ENCODE data around the gene RAD51B.
"Not testable (repeated sequence)": the region's sequence is repeated elsewhere in the genome, so short reads cannot be mapped to it uniquely, and the experiment has no call there.

The RAD51B gene

GRCh38 chr14:68689511-68689910 is 869.9 kb downstream of the RAD51B start:
- no peak for DNase-seq

GRCh38 chr14:68690089-68690958 is 870.7 kb downstream of the RAD51B start:
- DNase-seq, result no peak

GRCh38 chr14:68691031-68691791 is 871.6 kb downstream of the RAD51B start:
- no peak for DNase-seq

GRCh38 chr14:68691792-68692118 is 872.2 kb downstream of the RAD51B start:
- no peak for DNase-seq

GRCh38 chr14:68692216-68692615 is 872.6 kb downstream of the RAD51B start:
- no peak for DNase-seq

- no peak for DNase-seq
Measured at GRCh38 chr14:68692916-68693771, 873.6 kb downstream of the RAD51B start.

- DNase-seq, result no peak
Measured at GRCh38 chr14:68693926-68694325, 874.3 kb downstream of the RAD51B start.

GRCh38 chr14:68694516-68695235 is 875.1 kb downstream of the RAD51B start:
- DNase-seq, result no peak

GRCh38 chr14:68695326-68695768 is 875.8 kb downstream of the RAD51B start:
- DNase-seq, result no peak

GRCh38 chr14:68695856-68696255 is 876.3 kb downstream of the RAD51B start:
- DNase-seq, result no peak

- no peak for DNase-seq
Measured at GRCh38 chr14:68696266-68696665, 876.7 kb downstream of the RAD51B start.

- no peak for DNase-seq
Measured at GRCh38 chr14:68696721-68697495, 877.3 kb downstream of the RAD51B start.

GRCh38 chr14:68698773-68699172 is 879.2 kb downstream of the RAD51B start:
- not testable (repeated sequence) for DNase-seq

- DNase-seq, result no peak
Measured at GRCh38 chr14:68701001-68701741, 881.6 kb downstream of the RAD51B start.

GRCh38 chr14:68702135-68702534 is 882.6 kb downstream of the RAD51B start:
- no peak for DNase-seq

GRCh38 chr14:68702578-68702977 is 883.0 kb downstream of the RAD51B start:
- no peak for DNase-seq

GRCh38 chr14:68703093-68703492 is 883.5 kb downstream of the RAD51B start:
- DNase-seq, result no peak

- DNase-seq, result no peak
Measured at GRCh38 chr14:68704736-68705720, 885.4 kb downstream of the RAD51B start.

- DNase-seq, result no peak
Measured at GRCh38 chr14:68705741-68706283, 886.2 kb downstream of the RAD51B start.

Measured in NCI-H524 treated with DMSO at 0.1 percent for 48 hours (cell line).